HEK293 (cell line): ENCODE results near the gene RFX4.

Experiments used
- CTCF ChIA-PET: fragments of 350-600 bp; formaldehyde crosslinking; extraction: SDS; loops from one replicate; lab custom pipeline; 2021; ENCODE audit warnings: antibody characterized with exemption; lab: Yijun Ruan, JAX
- POLR2A ChIA-PET: fragments of 300-600 bp; formaldehyde crosslinking; extraction: SDS; loops from one replicate; lab custom pipeline; 2020; ENCODE audit warnings: antibody characterized with exemption, inconsistent platforms; lab: Yijun Ruan, JAX
- H3K27ac ChIP-seq: fragments of 200-500 bp; sonication (Bioruptor generic); 2 replicates; pipeline ENCODE4 v1.5.1; 2014; ENCODE audit warnings: low read depth, low read length, control low read depth, inconsistent platforms; ENCODE audit errors: extremely low read depth
- H3K36me3 ChIP-seq, 2 experiments: fragments of 200-500 bp in 1 of 2; sonication (Bioruptor generic) in 1 of 2; 1 replicate in 1 of 2; 2 replicates in 1 of 2; pipeline ENCODE4 v1.5.1; 2014 to 2017; ENCODE audit warnings: inconsistent platforms in 2 of 2, low read length in 2 of 2; ENCODE audit not compliant: control insufficient read depth in 2 of 2, insufficient read depth in 1 of 2
- H3K4me1 ChIP-seq: fragments of 200-500 bp; sonication (Bioruptor generic); 2 replicates; pipeline ENCODE4 v1.5.1; 2014; ENCODE audit warnings: mild to moderate bottlenecking, low read length, inconsistent platforms; ENCODE audit not compliant: control insufficient read depth, insufficient read depth
- H3K4me3 ChIP-seq: 2 replicates; pipeline ENCODE4 v1.5.1; 2011; ENCODE audit warnings: low read depth, mild to moderate bottlenecking, control low read depth, low read length, moderate library complexity
- H3K9me3 ChIP-seq: fragments of 200-500 bp; sonication (Bioruptor generic); 2 replicates; pipeline ENCODE4 v1.5.1; 2014; ENCODE audit warnings: low read depth, low read length, inconsistent platforms; ENCODE audit not compliant: control insufficient read depth, insufficient read depth
- BCL11A ChIP-seq: fragments of 450-650 bp; formaldehyde crosslinking; IDR thresholded peaks from 2 replicates; pipeline ENCODE4 v1.5.1; 2016; ENCODE audit warnings: low read depth, missing biosample characterization, missing genetic modification characterization
- GLI2 ChIP-seq: fragments of 450-650 bp; formaldehyde crosslinking; IDR thresholded peaks from 2 replicates; pipeline ENCODE4; 2017; ENCODE audit warnings: missing biosample characterization, missing genetic modification characterization, low read depth, borderline replicate concordance
- HIC1 ChIP-seq: fragments of 450-650 bp; formaldehyde crosslinking; IDR thresholded peaks from 2 replicates; pipeline ENCODE4 v1.5.1; 2016; ENCODE audit warnings: missing biosample characterization, missing genetic modification characterization
- IKZF3 ChIP-seq: fragments of 450-650 bp; IDR thresholded peaks from 2 replicates; pipeline ENCODE4 v1.5.0; 2018; ENCODE audit warnings: missing biosample characterization, mild to moderate bottlenecking, missing genetic modification characterization, moderate library complexity
- PRDM4 ChIP-seq: fragments of 450-650 bp; formaldehyde crosslinking; IDR thresholded peaks from 2 replicates; pipeline ENCODE4 v1.5.1; 2017; ENCODE audit warnings: missing biosample characterization, missing genetic modification characterization
- YY1 ChIP-seq: fragments of 450-650 bp; formaldehyde crosslinking; IDR thresholded peaks from 2 replicates; pipeline ENCODE4 v1.5.1; 2018; ENCODE audit warnings: missing biosample characterization, missing genetic modification characterization
- ZFHX2 ChIP-seq: fragments of 450-650 bp; formaldehyde crosslinking; conservative IDR thresholded peaks from 2 replicates; pipeline ENCODE4 v1.5.1; 2016; ENCODE audit warnings: missing biosample characterization, missing genetic modification characterization
- ZNF433 ChIP-seq: fragments of 450-650 bp; formaldehyde crosslinking; IDR thresholded peaks from 2 replicates; pipeline ENCODE4 v1.5.1; 2016; ENCODE audit warnings: missing biosample characterization, missing genetic modification characterization, low read depth
- ZNF449 ChIP-seq: fragments of 450-650 bp; formaldehyde crosslinking; IDR thresholded peaks from 2 replicates; pipeline ENCODE4 v1.5.1; 2017; ENCODE audit warnings: missing biosample characterization, mild to moderate bottlenecking, missing genetic modification characterization, moderate library complexity
- ZNF514 ChIP-seq: fragments of 450-650 bp; formaldehyde crosslinking; IDR thresholded peaks from 2 replicates; pipeline ENCODE4 v1.5.1; 2016; ENCODE audit warnings: missing biosample characterization, missing genetic modification characterization
- ZNF558 ChIP-seq: fragments of 450-650 bp; formaldehyde crosslinking; IDR thresholded peaks from 2 replicates; pipeline ENCODE4 v1.5.1; 2016; ENCODE audit warnings: missing biosample characterization, missing genetic modification characterization
- ZNF560 ChIP-seq: fragments of 450-650 bp; formaldehyde crosslinking; IDR thresholded peaks from 2 replicates; pipeline ENCODE4 v1.5.1; 2017; ENCODE audit warnings: missing biosample characterization, missing genetic modification characterization, borderline replicate concordance
- ZNF624 ChIP-seq: fragments of 450-650 bp; formaldehyde crosslinking; IDR thresholded peaks from 2 replicates; pipeline ENCODE4 v1.5.1; 2017; ENCODE audit warnings: missing biosample characterization, missing genetic modification characterization
- ZNF658 ChIP-seq: fragments of 450-650 bp; formaldehyde crosslinking; IDR thresholded peaks from 2 replicates; pipeline ENCODE4; 2016; ENCODE audit warnings: missing biosample characterization, missing genetic modification characterization
- ZNF701 ChIP-seq: fragments of 450-650 bp; formaldehyde crosslinking; IDR thresholded peaks from 2 replicates; pipeline ENCODE4 v1.5.1; 2016; ENCODE audit warnings: missing biosample characterization, missing genetic modification characterization
- ZNF707 ChIP-seq: fragments of 450-650 bp; formaldehyde crosslinking; IDR thresholded peaks from 2 replicates; pipeline ENCODE4 v1.5.1; 2016; ENCODE audit warnings: missing biosample characterization, missing genetic modification characterization
- ZNF791 ChIP-seq: fragments of 450-650 bp; formaldehyde crosslinking; IDR thresholded peaks from 2 replicates; pipeline ENCODE4 v1.5.1; 2016; ENCODE audit warnings: missing biosample characterization, missing genetic modification characterization
- ZNF830 ChIP-seq: fragments of 450-650 bp; IDR thresholded peaks from 2 replicates; pipeline ENCODE4 v1.5.0; 2018; ENCODE audit warnings: missing biosample characterization, missing genetic modification characterization, low read depth, mild to moderate bottlenecking, moderate library complexity
- ZNF843 ChIP-seq: fragments of 450-650 bp; formaldehyde crosslinking; IDR thresholded peaks from 2 replicates; pipeline ENCODE4 v1.5.1; 2016; ENCODE audit warnings: missing biosample characterization, missing genetic modification characterization
- ZSCAN30 ChIP-seq: fragments of 450-650 bp; IDR thresholded peaks from 2 replicates; pipeline ENCODE4 v1.5.1; 2018; ENCODE audit warnings: missing biosample characterization, mild to moderate bottlenecking, missing genetic modification characterization, moderate library complexity

Gene RFX4

GRCh38 chr12:106732890-106733289, 150.1 kb downstream of the RFX4 start (continued):
- no peak for TF ChIP-seq PRDM4 (tag by site-specific recombination)
- TF ChIP-seq ZNF560 (tag by site-specific recombination): no peak
- no peak for TF ChIP-seq HIC1 (tag by site-specific recombination)
- TF ChIP-seq ZNF701 (tag by site-specific recombination): no peak
- TF ChIP-seq ZNF707 (tag by site-specific recombination): no peak
- TF ChIP-seq IKZF3 (tag by site-specific recombination): no peak
- no peak for TF ChIP-seq GLI2 (tag by site-specific recombination)

GRCh38 chr12:106733660-106734059, 150.9 kb downstream of the RFX4 start:
- H3K4me1 ChIP-seq: no peaks in the 10 kb centered on the region
- no peaks in the 10 kb centered on the region for H3K9me3 ChIP-seq
- no peak overlapping the region for H3K4me3 ChIP-seq
- POLR2A ChIA-PET: no interaction called here
- H3K27ac ChIP-seq: no peak overlapping the region
- CTCF ChIA-PET: no interaction called here
- TF ChIP-seq ZNF791 (no peak), ZSCAN30 (tag by site-specific recombination) (no peak), BCL11A (tag by site-specific recombination) (no peak), ZNF624 (tag by site-specific recombination) (no peak), ZNF449 (tag by site-specific recombination) (no peak), YY1 (no peak), ZNF843 (no peak), ZNF658 (tag by site-specific recombination) (no peak), ZNF514 (no peak), ZNF558 (tag by site-specific recombination) (no peak), ZNF830 (tag by site-specific recombination) (no peak), ZFHX2 (tag by site-specific recombination) (no peak), ZNF433 (tag by site-specific recombination) (no peak)
- H3K36me3 ChIP-seq: no peaks in the 10 kb centered on the region
